Neutrophil (primary cell): Measurements from ENCODE around the gene CCDC74B.
"Not testable (repeated sequence)": the region's sequence is repeated elsewhere in the genome, so short reads cannot be mapped to it uniquely, and the experiment has no call there.

Source experiments
- H3K27ac ChIP-seq: fragments of 200-600 bp; sonication (generic); 2 replicates; pipeline ENCODE4 v1.5.1; 2016; ENCODE audit warnings: mild to moderate bottlenecking, moderate library complexity
- H3K27me3 ChIP-seq: fragments of 200-600 bp; sonication (generic); 2 replicates; pipeline ENCODE4 v1.6.0; 2016; ENCODE audit warnings: mild to moderate bottlenecking
- H3K36me3 ChIP-seq: fragments of 200-600 bp; sonication (generic); 2 replicates; pipeline ENCODE4 v1.5.1; 2017
- H3K4me1 ChIP-seq, 2 experiments: fragments of 200-600 bp in 1 of 2; sonication (generic) in 1 of 2; 1 replicate in 1 of 2; 2 replicates in 1 of 2; pipeline versions ENCODE4 v1.5.1 to v1.6.1; 2013 to 2016; ENCODE audit warnings: low read depth in 1 of 2, low read length in 1 of 2, mild to moderate bottlenecking in 1 of 2, moderate library complexity in 1 of 2; ENCODE audit not compliant: control insufficient read depth in 1 of 2, insufficient read depth in 1 of 2
- H3K4me3 ChIP-seq, 2 experiments: fragments of 200-600 bp in 1 of 2; sonication (generic) in 1 of 2; 1 replicate in 1 of 2; 2 replicates in 1 of 2; pipeline ENCODE4 v1.5.1; 2013 to 2016; ENCODE audit warnings: low read depth in 1 of 2, low read length in 1 of 2, mild to moderate bottlenecking in 1 of 2, moderate library complexity in 1 of 2
- H3K9me3 ChIP-seq: fragments of 200-600 bp; sonication (generic); 2 replicates; pipeline ENCODE4 v1.5.1; 2016
- TF ChIP-seq, protein P1 (sequence below): fragments of 200-600 bp; sonication (generic); IDR thresholded peaks from 2 replicates; pipeline ENCODE4 v1.5.1; 2016; ENCODE audit warnings: antibody characterized with exemption

CCDC74B gene

DNA sequence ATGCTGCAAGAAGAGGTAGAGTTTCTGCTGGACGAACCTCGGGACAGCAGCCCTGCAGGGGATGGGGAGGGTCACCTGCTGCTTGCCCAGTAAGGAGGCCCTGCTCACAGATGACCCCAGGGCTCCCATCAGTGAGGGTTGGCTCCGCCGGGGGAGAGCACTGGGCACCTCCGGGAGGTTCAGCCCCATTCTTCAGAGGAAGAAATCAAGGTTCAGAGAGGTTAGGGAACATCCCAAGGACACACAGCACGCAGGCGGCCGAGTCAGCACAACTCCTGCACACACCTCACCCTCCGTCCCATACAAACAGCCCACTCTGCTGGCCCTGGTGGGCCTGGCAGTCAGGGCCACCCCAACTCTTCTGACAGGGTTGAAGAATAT, 11.7 kb upstream of the CCDC74B start:
- H3K4me1 ChIP-seq, result no peaks in the 10 kb centered on the region
- H3K36me3 ChIP-seq, result peaks cover 60% of the 10 kb centered on the region
- no peak overlapping the region for H3K4me3 ChIP-seq
- no peak overlapping the region for H3K27ac ChIP-seq
- H3K27me3 ChIP-seq, result no peaks in the 10 kb centered on the region
- TF ChIP-seq, protein P1, sequence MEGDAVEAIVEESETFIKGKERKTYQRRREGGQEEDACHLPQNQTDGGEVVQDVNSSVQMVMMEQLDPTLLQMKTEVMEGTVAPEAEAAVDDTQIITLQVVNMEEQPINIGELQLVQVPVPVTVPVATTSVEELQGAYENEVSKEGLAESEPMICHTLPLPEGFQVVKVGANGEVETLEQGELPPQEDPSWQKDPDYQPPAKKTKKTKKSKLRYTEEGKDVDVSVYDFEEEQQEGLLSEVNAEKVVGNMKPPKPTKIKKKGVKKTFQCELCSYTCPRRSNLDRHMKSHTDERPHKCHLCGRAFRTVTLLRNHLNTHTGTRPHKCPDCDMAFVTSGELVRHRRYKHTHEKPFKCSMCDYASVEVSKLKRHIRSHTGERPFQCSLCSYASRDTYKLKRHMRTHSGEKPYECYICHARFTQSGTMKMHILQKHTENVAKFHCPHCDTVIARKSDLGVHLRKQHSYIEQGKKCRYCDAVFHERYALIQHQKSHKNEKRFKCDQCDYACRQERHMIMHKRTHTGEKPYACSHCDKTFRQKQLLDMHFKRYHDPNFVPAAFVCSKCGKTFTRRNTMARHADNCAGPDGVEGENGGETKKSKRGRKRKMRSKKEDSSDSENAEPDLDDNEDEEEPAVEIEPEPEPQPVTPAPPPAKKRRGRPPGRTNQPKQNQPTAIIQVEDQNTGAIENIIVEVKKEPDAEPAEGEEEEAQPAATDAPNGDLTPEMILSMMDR, result no peak
- no peaks in the 10 kb centered on the region for H3K9me3 ChIP-seq

DNA sequence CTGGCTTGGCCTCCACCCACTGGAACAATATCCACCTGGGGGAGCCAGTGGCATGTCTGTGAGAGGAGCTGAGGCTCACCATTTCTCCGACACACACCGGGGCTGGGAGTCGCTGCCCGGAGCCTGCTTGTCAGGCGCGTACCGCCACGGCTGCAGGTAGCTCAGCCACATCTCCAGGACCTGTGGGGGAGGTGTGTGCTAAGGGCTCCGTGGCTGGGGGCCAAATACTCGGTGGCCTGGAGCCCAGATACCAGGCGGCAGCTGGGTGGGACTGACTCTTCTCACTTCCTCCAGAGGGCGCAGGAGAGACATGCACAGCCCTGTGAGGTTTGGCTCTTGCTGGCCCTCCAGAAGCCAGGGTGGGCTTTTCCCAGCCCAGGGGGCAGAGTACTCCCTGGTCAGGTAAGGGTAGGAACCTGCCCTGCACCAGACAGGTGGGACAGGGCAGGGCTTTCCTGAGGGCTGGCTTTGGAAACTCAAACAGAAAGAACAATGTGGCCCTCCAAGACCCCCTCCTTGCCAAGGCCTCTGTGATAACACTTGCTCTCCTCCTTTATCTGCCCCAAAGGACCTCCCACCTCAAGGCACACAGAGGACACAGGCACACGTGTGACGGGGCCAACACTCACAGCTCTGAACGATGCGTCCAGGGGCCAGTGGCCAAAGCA, 11.2 kb upstream of the CCDC74B start:
- peaks cover 62% of the 10 kb centered on the region for H3K36me3 ChIP-seq
- not testable (repeated sequence) for H3K9me3 ChIP-seq, H3K4me3 ChIP-seq, H3K4me1 ChIP-seq, H3K27ac ChIP-seq, H3K27me3 ChIP-seq

DNA sequence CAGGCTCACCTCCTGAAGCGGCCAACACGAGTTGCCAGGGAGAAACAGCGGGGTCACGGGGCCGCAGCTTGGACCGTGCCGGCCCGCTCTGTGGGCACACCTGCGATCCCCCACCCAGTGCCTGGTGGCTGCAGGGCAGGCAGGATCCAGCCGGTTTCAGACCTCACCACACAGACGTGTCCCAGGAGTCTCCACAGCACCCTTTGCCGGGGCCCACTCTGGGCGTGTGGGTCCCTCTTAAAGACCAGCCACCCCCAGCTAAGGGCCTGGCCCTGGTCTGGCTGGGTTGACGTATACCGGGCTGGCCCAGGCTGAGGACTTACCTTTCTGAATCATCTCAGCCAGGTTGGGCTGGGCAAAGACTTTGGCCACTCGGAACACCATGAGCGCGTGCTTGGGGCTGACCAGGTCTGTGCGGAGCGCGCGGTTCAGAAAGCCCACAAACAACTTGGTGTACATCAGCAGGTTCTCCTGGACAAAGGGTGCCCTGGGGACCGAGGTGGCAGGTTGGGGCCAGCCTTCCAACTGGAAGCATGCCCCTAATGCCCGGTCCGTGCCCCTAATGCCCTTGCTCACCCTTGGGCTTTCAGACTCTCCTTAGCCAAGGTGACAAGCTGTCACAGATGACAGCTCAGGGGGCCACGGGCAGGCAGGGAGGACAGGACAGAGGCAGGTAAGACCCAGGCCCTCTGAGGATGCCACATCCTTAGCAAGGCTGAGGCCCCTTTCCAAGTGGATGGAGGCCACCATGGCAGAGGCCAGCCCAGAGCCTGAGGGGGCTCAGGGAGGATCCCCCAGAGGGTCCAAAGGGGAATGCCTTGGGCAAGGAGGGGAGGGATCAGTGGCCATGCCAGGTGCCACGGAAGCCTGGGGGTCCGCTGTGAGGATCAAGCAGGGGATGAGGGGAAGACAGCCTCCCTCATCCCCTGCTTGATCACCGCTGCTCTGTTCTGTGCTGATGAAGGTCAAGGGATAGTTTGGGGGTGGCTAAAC, 10.2 kb upstream of the CCDC74B start:
- H3K4me1 ChIP-seq, result no peaks in the 10 kb centered on the region
- no peaks in the 10 kb centered on the region for H3K27me3 ChIP-seq
- peaks cover 62% of the 10 kb centered on the region for H3K36me3 ChIP-seq
- TF ChIP-seq, protein P1, result no peak
- no peak overlapping the region for H3K27ac ChIP-seq
- H3K4me3 ChIP-seq, result no peak overlapping the region
- H3K9me3 ChIP-seq, result no peaks in the 10 kb centered on the region

DNA sequence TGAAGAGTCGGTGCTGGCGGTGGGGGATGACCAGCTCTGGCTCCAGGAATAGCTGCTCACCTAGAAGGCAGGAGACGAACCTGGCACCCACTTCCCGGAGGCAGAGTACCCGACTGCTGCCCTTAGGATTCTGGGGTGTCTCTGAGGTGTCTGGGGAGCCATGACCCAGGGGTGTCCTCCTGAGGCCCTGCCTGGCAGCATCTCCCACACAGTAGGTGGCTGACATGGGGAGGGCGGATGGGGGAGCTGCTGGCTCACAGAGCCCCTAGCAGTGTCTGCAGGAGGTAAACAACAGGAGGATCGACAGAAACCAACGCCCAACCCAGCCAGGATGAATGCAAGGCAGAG, 9.5 kb upstream of the CCDC74B start:
- peaks cover 58% of the 10 kb centered on the region for H3K36me3 ChIP-seq
- not testable (repeated sequence) for H3K27me3 ChIP-seq, H3K27ac ChIP-seq, H3K4me1 ChIP-seq, H3K9me3 ChIP-seq, H3K4me3 ChIP-seq

DNA sequence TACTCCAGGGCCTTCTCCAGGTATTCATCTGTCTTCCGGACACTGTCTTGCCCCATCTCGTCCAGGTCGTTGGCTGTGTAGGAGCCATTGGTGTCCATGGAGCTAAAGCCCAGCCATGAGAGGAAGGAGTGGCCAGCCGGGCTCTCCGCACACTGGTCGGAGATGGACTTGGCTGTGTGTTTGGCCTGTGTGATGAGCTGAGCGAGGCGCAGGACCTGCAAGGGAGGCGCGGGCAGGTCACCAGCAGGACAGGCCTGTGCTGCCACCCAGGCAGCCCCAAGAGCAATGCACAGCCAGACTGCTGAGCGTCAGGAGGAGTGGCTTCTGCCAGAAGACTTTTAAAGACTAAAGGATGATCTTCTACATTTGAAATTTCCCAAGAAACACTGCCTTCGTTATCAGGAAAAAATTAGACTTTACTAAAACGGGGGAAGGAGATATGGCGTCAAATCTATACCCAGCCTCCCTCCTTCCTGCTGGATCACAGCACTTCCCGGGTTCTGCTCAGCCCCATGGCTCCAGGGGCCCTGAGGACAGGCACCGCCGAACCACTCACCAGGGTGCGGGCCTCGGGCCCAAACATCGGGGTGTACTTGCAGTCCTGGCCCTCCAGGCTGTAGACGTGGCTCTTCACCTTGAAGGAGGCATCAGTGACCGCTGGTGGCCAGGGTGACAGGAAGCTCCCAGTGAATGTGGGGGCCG, 9.0 kb upstream of the CCDC74B start:
- H3K27ac ChIP-seq, result not testable (repeated sequence)
- H3K36me3 ChIP-seq, result peaks cover 53% of the 10 kb centered on the region

DNA sequence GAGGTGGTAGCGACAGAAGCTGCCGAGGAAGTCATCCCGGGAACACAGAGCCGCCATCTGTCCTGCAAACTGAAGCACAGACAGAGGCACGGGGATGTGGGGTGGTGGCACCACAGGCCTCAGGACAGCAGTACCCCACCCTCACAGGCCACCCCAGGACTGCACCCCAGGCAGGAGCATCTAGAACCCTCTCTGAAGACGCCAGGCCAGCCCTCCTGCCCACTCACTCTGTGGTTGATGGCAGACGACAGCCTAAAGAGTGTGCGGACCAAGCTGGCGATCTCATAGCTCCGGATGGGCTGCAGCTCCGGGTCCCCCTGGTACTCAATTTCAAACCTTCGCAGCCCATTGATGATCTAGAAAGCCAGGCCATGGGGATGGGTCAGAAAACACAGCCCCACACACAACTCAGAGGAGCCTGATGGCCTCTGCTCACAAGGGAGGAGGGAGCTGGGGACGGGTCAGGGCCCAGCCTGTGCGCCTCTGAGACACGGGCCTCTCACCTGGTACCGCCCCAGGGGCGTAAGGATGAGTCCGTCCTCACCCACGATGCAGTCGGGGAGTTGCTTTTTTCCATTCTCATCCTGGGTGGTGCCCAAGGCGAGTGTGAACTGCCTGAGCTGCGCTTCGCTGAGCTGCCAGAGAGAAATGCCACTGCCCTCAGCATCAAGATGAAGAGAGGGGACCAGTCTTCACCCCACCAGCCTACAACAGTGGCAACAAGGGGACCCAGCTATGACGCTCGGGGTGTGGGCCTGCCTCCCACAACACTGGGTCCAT, 8.1 kb upstream of the CCDC74B start:
- TF ChIP-seq, protein P1, result no peak
- Histone ChIP-seq H3K27ac (no peak overlapping the region), H3K36me3 (peaks cover 49% of the 10 kb centered on the region), H3K27me3 (peaks cover 7% of the 10 kb centered on the region), H3K4me3 (no peak overlapping the region), H3K4me1 (no peaks in the 10 kb centered on the region), H3K9me3 (no peaks in the 10 kb centered on the region)

More for the DNA sequence above, 9.0 kb upstream of the CCDC74B start:
- not testable (repeated sequence) for H3K27me3 ChIP-seq, H3K9me3 ChIP-seq, H3K4me3 ChIP-seq, H3K4me1 ChIP-seq

DNA sequence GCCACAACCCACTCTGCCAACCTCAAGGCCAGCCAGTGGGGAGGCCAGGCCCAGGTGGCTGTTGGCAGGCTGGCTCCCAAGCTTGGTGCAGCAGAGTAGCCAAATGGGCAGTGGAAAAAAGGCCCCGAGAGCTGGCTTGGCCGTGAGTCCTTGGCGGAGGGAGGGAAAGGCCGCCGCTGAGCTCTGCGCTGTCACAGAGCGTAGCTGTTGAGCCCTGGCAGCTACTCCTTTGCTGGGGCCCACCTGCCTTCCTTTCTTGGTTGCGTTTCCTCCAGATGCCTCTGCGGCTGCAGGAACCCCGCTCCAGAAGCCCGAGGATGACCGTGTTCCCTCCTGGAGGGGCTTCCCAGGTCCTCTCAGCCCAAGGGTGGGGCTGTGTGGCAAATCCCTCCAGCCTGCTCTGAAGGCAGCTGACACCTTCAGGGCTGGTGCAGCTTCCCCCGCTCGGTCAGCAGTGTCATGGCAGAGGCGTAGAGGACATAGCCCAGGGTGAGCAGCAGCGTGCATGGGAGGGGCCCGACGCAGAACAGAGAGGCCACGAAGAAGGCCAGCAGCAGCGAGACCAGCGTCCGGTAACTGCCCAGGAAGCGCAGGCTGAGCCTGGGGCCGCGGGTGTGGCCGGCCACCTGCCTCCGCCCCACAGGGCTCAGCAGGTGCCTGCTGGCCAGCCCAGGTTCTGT, 7.4 kb upstream of the CCDC74B start:
- H3K9me3 ChIP-seq, H3K4me1 ChIP-seq, H3K27ac ChIP-seq, H3K4me3 ChIP-seq: not testable (repeated sequence)
- Histone ChIP-seq H3K36me3 (peaks cover 46% of the 10 kb centered on the region), H3K27me3 (peaks cover 15% of the 10 kb centered on the region)

DNA sequence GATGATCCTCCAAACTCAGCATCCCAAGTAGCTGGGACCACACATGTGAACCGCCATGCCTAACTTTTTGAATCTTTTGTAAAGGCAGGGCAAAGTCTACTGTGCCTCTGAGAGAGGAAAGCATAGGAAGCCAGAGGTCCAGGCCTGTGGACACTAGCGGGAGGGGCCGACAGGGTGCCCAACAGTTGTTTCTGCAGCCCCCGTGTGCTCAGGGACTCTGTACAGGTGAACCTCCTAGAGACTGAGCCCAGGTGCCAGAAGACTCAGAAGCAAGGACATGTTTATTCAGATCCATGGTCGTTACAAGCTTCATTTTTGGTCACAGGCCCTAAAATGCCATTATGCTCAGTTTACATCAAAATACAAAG, 6.2 kb upstream of the CCDC74B start:
- H3K4me3 ChIP-seq, H3K27ac ChIP-seq, H3K9me3 ChIP-seq, H3K4me1 ChIP-seq: not testable (repeated sequence)
- Histone ChIP-seq H3K36me3 (peaks cover 46% of the 10 kb centered on the region), H3K27me3 (peaks cover 26% of the 10 kb centered on the region)
